Stimulated activated CD8-positive, alpha-beta memory T cell treated with anti-CD3 and anti-CD28 coated beads, Interleukin-2, amount 100 ng/mL, for 1 hour (primary cell): ENCODE results near the gene DMRT1.

Source experiments
- DNase-seq, 2 donors: peaks; one replicate each; pipeline ENCODE4 v3.0.0-alpha.2; 2020; ENCODE audit warnings: low read depth in 2 of 2

The DMRT1 gene

DNA sequence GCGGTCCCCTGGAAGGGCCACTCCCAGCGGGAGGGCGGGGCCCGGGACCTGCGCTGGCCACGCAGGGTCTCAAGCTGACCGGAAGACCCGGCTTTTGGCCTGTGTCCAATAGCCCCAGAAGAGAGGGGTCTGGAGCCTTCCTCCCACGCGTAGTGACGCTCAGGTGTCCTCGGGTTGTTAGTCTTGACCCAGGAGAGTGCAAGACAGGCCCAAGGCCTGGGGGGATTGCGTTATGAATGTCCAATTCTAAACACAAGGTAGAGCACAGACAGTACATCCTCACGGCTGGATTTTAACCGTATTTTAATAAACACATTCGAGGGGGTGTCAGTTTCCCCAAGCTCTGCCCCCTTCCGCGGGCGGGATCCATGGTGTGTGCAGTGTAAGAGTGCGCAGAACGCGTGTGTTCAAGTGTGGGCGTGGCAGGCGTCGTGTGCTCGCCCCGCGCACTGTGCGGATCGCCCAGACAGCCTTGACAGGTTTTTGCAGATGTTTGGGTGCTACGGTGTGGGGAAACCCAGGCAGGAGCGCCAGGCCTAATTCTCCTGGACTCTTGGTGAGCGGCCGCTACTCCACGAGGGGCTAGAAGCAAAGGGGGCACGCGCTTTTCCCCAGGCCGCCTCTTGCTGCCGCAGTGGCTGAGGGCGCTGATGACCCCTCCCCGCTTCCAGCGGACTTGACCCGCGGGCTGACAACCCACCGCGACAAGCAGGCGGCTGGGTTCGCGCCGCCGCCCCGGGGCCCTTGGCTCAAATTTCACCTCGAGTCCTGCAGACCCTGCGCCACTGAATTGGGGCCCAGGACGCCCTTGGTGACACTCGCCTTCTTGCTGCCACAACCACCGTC, 128.9 kb downstream of the DMRT1 start:
- DNase-seq = no peak

- no peak for DNase-seq
Observed at GRCh38 chr9:971901-972500, 130.5 kb downstream of the DMRT1 start.

GRCh38 chr9:972501-973294, 131.2 kb downstream of the DMRT1 start:
- DNase-seq = no peak

- no peak for DNase-seq
Observed at GRCh38 chr9:973295-973834, 131.9 kb downstream of the DMRT1 start.

DNA sequence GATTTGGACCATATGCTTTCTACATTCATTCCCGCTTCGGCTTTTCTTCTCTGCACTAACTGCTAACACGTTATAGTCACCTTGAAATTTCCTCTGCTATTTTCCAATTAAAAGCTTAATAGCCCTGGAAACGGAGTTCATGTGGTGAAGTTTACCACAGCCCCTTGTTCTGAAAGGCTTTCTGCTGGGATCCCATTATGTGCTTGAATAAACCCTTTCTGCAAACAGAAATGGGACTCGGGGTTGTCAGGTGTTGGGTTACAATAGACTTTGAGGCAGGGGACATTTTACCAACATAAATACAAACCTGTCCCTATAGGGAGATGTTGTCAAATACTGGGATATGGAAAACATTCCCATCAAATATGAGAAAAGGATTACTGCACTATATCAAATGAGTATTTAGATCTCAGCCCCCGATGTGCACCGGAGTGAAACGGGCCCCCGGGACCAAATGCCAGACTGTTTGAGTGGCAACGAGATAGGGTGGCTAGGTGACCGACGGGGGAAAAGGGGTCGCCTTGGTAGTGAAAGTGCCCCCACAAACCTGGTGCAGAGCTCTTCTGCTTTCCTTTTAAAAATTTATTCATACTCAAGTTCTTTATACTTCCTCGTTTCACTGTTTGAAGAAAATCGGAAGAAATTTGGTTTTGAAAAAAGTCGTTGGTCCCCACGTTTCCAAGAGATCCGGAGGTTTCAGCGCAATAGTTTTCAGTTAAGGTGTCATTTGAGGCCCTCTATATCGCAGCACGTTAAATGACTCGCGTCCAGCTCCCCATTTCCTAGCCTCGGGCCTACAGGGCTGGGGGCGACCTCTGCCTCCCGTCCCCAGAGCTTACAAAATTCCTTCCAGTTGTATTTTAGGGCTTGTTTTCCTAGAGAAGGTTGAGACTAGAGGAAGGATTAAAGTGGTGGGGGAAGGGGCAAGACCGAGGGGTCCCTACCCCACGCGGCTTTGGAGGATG, 132.8 kb downstream of the DMRT1 start:
- DNase-seq = no peak

DNA sequence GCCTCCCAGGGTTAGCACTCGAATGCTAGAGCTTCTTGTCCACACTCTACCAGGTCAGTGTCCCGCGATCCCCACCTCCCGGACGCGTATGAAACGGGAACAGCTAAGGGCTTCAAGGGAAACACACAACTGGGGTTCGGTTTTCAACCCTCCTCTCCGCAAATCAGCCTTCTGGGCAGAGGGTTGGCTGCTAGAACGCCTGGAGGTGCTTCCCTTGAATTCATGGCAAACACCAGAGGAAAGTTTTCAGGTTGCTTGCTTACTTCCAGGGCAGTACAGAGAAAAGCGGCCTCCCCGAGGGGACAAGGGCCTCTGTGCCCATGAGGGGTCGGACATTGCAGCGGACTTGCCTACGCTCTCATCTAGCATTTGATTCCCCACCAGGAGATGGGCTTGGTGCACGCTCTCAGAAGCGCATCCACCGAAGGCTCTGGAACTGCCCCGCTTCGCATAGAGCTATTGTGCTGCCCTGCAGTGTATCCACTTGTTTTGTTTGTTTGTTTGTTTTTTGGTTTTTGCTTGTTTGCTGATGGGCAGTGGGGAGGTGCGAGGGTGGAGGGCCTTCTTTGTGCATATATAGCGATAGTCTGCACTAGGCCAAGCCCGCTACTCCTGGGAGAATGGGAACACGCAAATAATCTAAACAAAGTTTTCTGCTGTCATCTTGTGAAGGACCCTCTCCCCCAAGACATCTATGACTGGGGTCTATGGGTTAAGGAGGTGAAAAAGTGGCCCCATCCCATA, 133.7 kb downstream of the DMRT1 start:
- DNase-seq = no peak

GRCh38 chr9:975740-976257, 134.3 kb downstream of the DMRT1 start:
- no peak for DNase-seq

DNA sequence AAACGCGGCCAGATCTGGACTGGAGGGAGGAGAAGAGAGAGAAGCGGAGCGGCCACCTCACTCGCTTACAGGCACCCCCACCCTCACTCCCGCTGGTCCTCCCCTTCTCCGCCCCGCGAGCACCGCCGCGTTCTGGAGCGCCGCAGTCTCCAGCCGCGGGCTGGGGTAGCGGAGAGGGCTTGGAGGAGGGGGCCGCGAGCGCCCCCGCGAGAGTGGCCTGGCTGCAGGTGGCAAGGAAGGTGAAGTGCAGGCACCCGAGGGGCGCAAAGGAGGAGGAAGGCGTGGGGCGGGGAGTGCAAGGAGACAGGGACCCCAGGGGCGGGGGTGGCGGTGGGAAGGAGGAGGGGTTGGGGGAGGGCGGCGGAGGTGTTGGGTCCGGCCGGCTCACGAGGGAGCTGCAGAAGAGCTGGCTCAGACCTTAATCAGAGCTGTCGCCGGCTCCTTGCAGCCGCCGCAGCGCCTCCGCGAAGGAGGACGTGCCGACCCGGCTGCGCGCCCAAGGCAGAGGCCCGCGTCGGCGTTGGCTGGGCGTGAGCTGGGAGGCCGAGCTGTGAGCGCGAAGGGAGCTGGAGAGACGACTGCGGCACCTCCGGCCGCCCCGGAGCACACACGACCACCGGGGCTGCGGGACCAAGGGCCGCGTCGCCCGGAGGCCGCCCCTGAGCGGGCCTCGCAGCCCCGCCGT, 134.9 kb downstream of the DMRT1 start, which contains the start of gene DMRT3:
DMRT3 (plus strand) TSS at position 398 of the 685 bp plus-strand sequence. CDS start 347 bp downstream, outside the sequence.
- no peak for DNase-seq

GRCh38 chr9:976943-977837, 135.7 kb downstream of the DMRT1 start:
- DNase-seq = no peak

GRCh38 chr9:977838-978830, 136.6 kb downstream of the DMRT1 start:
- DNase-seq = no peak

DNA sequence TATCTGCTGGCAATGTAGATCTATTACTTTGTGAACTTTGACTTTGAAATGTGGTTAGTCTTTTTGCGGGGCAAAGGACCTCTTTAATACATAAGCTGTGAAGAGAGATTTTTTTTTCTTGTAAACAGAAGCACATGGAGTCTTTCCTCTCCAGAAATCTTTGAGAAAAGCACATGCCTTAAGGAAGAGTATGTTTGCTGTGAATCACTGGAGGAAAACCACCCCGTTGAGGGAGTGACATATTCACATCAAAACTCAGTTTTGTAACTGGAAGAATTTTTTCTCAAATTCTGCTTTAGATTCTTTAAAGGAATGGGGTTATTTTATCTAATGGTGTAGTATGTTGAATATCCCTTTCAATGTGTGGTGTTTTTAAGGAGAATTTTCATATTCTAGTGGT, 138.5 kb downstream of the DMRT1 start:
- DNase-seq = no peak

- DNase-seq = no peak
Observed at GRCh38 chr9:980640-981039, 139.1 kb downstream of the DMRT1 start.

DNA sequence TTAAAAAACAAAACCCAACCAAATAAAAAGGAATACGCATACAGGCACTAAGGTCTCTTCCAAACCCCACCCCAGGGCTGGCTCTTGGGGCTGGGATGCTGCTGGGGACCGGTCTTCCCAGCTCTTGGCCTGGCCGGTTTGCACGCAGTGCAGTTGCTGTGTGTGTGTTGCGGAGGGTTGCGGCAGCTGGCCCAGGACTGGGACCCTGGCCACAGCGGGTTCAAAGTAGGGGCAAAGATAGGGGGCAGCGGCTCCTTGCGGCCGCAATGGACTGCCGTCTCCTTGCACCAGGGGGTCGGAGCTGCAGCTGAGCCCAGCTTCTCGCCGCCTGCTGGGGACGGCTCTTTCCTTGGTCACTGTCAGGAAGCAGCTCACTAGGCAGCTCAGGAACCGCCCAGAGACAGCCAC, 140.0 kb downstream of the DMRT1 start:
- no peak for DNase-seq

DNA sequence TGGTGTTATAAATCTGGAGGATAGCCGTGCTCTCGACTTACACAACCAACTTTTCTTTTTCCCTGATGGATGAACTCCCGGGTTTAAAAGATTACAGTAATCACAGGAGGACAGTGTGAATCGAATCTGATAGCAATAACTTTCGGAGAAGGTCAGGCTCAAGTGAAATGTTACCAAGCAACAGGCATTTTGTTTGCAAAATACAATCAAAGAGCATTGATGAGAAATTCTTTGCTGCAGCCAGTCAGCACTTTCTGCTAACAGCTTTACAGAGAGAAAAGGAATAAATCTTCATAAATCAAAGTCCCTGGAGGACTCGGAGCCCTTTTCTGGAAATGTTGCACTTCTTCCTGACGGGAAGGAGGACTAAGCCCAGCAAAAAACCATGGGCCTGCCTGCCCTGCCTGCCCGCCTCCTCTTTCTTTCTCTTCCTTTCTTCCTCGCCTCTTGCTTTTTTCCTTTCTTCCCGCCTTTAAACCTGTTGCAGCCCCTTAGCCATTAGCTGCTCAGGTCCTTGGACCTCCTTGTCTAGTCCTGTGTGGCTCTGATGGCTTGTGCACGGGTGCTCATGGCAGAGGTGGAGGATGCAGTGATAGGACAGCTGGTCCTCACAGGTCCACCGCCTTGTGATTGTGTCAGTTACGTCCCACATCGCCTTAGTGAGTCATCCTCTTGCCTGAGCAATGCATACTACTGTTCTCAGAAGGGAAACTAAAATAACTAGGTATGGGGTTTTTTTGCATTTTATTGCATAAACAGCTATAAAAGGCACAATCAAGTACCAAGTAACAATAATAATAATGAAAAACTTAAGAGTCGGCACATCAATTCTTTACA, 141.1 kb downstream of the DMRT1 start:
- no peak for DNase-seq

GRCh38 chr9:994005-994404, 152.5 kb downstream of the DMRT1 start:
- DNase-seq = no peak

GRCh38 chr9:995192-995591, 153.7 kb downstream of the DMRT1 start:
- DNase-seq = no peak
